Measurements from ENCODE around the gene SMPD3. TPM values are rescaled to one million over a fixed set of nuclear protein-coding genes. Genes with fewer than 3 reads are reported as not detected.

Gene SMPD3
- total and polyA plus RNA-seq, 9 of the 15 experiments (the other 6 are each of a cell fraction or from before 2014, with no cell fraction given): 0.03 to 1.2 (median 0.18) TPM

DNA sequence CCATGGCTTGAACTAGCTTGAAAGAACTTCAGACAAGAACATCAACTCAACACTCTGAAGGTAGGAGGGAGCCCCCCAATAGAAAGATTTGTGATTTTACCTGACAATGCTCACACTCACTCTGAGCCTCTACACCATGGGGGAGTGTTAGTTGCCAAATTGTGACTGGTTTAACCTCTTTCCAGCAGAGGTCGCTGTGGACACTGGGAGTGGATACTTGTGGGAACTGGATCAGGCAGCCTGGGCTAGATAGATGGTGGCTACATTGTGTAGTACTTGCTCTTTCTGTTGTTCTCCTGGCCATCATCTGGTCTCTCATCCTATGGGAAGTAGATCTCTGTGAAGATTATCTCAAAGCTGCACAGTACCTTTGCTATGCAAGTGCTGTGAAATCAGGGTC lies 2.9 kb downstream of the SMPD3 start (continued):
- TF ChIP-seq, protein P1, sequence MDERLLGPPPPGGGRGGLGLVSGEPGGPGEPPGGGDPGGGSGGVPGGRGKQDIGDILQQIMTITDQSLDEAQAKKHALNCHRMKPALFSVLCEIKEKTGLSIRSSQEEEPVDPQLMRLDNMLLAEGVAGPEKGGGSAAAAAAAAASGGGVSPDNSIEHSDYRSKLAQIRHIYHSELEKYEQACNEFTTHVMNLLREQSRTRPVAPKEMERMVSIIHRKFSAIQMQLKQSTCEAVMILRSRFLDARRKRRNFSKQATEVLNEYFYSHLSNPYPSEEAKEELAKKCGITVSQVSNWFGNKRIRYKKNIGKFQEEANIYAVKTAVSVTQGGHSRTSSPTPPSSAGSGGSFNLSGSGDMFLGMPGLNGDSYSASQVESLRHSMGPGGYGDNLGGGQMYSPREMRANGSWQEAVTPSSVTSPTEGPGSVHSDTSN (CRISPR knock-in tag; IDR thresholded peaks at IDR 0.05; ENCODE audit: low read depth): no peak
- TF ChIP-seq, protein P1 (tag; conservative IDR thresholded peaks at IDR 0.05; ENCODE audit: low read depth): no peak
- TF ChIP-seq E2F3 (CRISPR knock-in tag; IDR thresholded peaks at IDR 0.05): no peak
- TF ChIP-seq CREBBP (IDR thresholded peaks at IDR 0.05; ENCODE audit: low read depth, low read length): no peak
- TF ChIP-seq KAT2B (IDR thresholded peaks at IDR 0.05; ENCODE audit: low read depth, low read length): no peak
- TF ChIP-seq, protein P2, sequence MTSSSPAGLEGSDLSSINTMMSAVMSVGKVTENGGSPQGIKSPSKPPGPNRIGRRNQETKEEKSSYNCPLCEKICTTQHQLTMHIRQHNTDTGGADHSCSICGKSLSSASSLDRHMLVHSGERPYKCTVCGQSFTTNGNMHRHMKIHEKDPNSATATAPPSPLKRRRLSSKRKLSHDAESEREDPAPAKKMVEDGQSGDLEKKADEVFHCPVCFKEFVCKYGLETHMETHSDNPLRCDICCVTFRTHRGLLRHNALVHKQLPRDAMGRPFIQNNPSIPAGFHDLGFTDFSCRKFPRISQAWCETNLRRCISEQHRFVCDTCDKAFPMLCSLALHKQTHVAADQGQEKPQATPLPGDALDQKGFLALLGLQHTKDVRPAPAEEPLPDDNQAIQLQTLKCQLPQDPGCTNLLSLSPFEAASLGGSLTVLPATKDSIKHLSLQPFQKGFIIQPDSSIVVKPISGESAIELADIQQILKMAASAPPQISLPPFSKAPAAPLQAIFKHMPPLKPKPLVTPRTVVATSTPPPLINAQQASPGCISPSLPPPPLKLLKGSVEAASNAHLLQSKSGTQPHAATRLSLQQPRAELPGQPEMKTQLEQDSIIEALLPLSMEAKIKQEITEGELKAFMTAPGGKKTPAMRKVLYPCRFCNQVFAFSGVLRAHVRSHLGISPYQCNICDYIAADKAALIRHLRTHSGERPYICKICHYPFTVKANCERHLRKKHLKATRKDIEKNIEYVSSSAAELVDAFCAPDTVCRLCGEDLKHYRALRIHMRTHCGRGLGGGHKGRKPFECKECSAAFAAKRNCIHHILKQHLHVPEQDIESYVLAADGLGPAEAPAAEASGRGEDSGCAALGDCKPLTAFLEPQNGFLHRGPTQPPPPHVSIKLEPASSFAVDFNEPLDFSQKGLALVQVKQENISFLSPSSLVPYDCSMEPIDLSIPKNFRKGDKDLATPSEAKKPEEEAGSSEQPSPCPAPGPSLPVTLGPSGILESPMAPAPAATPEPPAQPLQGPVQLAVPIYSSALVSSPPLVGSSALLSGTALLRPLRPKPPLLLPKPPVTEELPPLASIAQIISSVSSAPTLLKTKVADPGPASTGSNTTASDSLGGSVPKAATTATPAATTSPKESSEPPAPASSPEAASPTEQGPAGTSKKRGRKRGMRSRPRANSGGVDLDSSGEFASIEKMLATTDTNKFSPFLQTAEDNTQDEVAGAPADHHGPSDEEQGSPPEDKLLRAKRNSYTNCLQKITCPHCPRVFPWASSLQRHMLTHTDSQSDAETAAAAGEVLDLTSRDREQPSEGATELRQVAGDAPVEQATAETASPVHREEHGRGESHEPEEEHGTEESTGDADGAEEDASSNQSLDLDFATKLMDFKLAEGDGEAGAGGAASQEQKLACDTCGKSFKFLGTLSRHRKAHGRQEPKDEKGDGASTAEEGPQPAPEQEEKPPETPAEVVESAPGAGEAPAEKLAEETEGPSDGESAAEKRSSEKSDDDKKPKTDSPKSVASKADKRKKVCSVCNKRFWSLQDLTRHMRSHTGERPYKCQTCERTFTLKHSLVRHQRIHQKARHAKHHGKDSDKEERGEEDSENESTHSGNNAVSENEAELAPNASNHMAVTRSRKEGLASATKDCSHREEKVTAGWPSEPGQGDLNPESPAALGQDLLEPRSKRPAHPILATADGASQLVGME (CRISPR knock-in tag; IDR thresholded peaks at IDR 0.05): no peak
- peak in 1 of 2 experiments; percentile 56; a peak in 2 of 4 replicates for TF ChIP-seq RAD21 (CRISPR knock-in tag; conservative IDR thresholded peaks at IDR 0.05 in 1 of 2, IDR thresholded peaks at IDR 0.05 in 1 of 2)
- TF ChIP-seq FOXK1 (CRISPR knock-in tag; IDR thresholded peaks at IDR 0.05; ENCODE audit: borderline replicate concordance): no peak
- TF ChIP-seq BDP1 (IDR thresholded peaks at IDR 0.05; ENCODE audit: insufficient read depth, insufficient read length): no peak
- no peak for TF ChIP-seq HDAC6 (IDR thresholded peaks at IDR 0.05; ENCODE audit: low read depth, low read length)
- TF ChIP-seq, protein P3, sequence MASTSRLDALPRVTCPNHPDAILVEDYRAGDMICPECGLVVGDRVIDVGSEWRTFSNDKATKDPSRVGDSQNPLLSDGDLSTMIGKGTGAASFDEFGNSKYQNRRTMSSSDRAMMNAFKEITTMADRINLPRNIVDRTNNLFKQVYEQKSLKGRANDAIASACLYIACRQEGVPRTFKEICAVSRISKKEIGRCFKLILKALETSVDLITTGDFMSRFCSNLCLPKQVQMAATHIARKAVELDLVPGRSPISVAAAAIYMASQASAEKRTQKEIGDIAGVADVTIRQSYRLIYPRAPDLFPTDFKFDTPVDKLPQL (IDR thresholded peaks at IDR 0.05; ENCODE audit: extremely low read depth, insufficient read length): no peak
